NT2/D1 (cell line): ENCODE results near the gene FAM53B.

Experiments used
- SUZ12 ChIP-seq: IDR thresholded peaks from 2 replicates; pipeline ENCODE4 v1.6.1; 2011; ENCODE audit not compliant: insufficient read length, insufficient read depth; ENCODE audit errors: extremely low read depth
- YY1 ChIP-seq: IDR thresholded peaks from 2 replicates; pipeline ENCODE4 v1.6.1; 2011; ENCODE audit not compliant: insufficient read length, insufficient read depth

DNA sequence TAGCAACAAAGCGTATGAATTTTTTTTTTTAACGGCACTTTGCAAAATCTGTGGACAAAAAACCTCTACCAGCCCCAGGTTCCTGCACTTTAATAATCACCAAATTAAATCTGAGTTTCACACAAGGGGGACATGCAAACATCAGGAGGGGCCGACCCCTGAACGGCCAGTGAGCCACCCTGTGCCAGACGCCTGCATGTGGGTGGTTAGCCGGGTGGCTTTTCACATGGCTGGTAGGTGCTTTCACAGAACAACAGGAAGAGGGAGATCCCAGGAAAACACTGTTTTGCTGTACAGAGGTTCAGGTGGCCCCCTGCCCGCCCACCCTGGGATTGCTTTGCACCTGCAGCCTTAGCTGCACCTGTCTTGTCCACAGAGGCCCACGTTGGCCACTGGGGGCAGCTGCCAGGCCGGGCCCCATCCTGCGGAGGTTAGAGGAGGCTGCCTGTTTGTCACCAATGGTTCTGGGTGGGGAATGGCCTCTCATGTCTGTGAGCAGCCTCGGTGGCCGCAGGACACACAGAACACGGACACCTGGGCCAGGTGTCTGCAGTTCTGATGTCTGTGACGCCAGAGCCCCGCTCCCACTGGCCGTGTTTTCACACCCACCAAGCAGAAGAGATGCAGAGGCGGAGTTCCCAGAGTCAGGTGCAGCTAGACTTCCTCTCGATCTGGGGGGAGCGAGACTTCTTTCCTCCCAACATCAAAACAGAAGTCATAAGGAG, 107.7 kb downstream of the FAM53B start:
- no peak for TF ChIP-seq YY1
- TF ChIP-seq SUZ12: no peak
